Measurements from ENCODE around the gene CFAP97D1.
A peak's percentile ranks its signal among the peaks of the same experiment; 100 is the strongest.

- TF ChIP-seq CTCF (IDR thresholded peaks at IDR 0.05; ENCODE audit: insufficient read depth, low read length): peak; percentile 99
- TF ChIP-seq POLR2AphosphoS5 (IDR thresholded peaks at IDR 0.05; ENCODE audit: low read depth): no peak
- no peak for TF ChIP-seq SPI1 (IDR thresholded peaks at IDR 0.05; ENCODE audit: borderline replicate concordance, low read depth)
- TF ChIP-seq REST (IDR thresholded peaks at IDR 0.05; ENCODE audit: insufficient replicate concordance, low read depth): no peak
Measured at GRCh38 chr17:43760254-43760852, 19.9 kb upstream of the CFAP97D1 start.

Measured in HL-60 (cell line).